Lower leg skin (tissue), 3 donors: ENCODE data around the gene PDE8B.

Experiments
- CTCF ChIP-seq, 3 donors: fragments of 450-650 bp; IDR thresholded peaks; one replicate each; pipeline ENCODE4 v1.5.1; 2016; ENCODE audit warnings: antibody characterized with exemption in 3 of 3, mild to moderate bottlenecking in 3 of 3, moderate library complexity in 2 of 3
- POLR2A ChIP-seq, 2 donors: fragments of 450-650 bp; IDR thresholded peaks; one replicate each; pipeline ENCODE4 v1.6.1; 2016 to 2017; ENCODE audit warnings: antibody characterized with exemption in 2 of 2, mild to moderate bottlenecking in 1 of 2, moderate library complexity in 1 of 2

DNA sequence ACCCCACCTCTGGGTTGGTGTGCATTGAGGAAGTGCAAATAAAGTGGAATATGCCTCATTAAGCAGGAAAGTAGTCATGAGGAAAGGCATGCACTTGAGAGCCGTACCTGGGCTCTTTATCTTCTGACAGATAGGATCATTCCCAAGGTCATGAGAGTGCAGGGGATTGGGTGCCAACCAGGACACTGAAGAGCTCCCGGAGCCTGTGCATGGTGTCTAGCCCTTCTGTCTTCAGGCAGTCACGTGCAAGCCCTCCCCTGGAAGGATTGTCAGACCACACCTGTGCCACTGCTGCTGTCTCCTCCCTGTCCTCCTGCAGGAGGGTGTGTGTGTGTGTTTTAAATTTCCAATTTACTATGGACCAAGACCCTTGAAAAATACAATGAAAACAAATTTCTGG is 69.6 kb downstream of the PDE8B start:
- TF ChIP-seq POLR2A (IDR thresholded peaks at IDR 0.05): no peak
- TF ChIP-seq CTCF (IDR thresholded peaks at IDR 0.05): no peak
